Stimulated activated CD8-positive, alpha-beta memory T cell treated with anti-CD3 and anti-CD28 coated beads, Interleukin-7, amount 100 ng/mL, for 24 hours (primary cell): ENCODE data around the gene PPP1R3G.

Source experiments
- DNase-seq: peaks from one replicate; pipeline ENCODE4 v3.0.0-alpha.2; 2020; ENCODE audit warnings: low read depth

PPP1R3G gene

GRCh38 chr6:5072440-5072839, 12.7 kb upstream of the PPP1R3G start:
- DNase-seq: no peak

- no peak for DNase-seq
Observed at GRCh38 chr6:5073992-5074391, 11.1 kb upstream of the PPP1R3G start.

- no peak for DNase-seq
Observed at GRCh38 chr6:5076931-5077330, 8.2 kb upstream of the PPP1R3G start.

GRCh38 chr6:5078121-5078669, 6.9 kb upstream of the PPP1R3G start:
- DNase-seq: no peak

GRCh38 chr6:5079692-5080091, 5.4 kb upstream of the PPP1R3G start:
- no peak for DNase-seq

GRCh38 chr6:5080574-5080973, 4.6 kb upstream of the PPP1R3G start:
- DNase-seq: no peak

- DNase-seq: no peak
Observed at GRCh38 chr6:5081182-5081581, 4.0 kb upstream of the PPP1R3G start.

- DNase-seq: no peak
Observed at GRCh38 chr6:5081955-5082354, 3.2 kb upstream of the PPP1R3G start.

- DNase-seq: no peak
Observed at GRCh38 chr6:5082487-5083306, 2.4 kb upstream of the PPP1R3G start.

GRCh38 chr6:5083307-5083583, 1.9 kb upstream of the PPP1R3G start:
- DNase-seq: no peak

- no peak for DNase-seq
Observed at GRCh38 chr6:5083813-5084359, 1.3 kb upstream of the PPP1R3G start.

GRCh38 chr6:5084360-5084780, 771 bp upstream of the PPP1R3G start:
- no peak for DNase-seq

GRCh38 chr6:5085648-5086293, 630 bp downstream of the PPP1R3G start:
- no peak for DNase-seq

- DNase-seq: no peak
Observed at GRCh38 chr6:5086294-5086890, 1.3 kb downstream of the PPP1R3G start.

GRCh38 chr6:5087389-5087788, 2.2 kb downstream of the PPP1R3G start:
- DNase-seq: no peak

- DNase-seq: no peak
Observed at GRCh38 chr6:5088780-5089179, 3.6 kb downstream of the PPP1R3G start.

- DNase-seq: no peak
Observed at GRCh38 chr6:5089481-5090438, 4.6 kb downstream of the PPP1R3G start.

GRCh38 chr6:5090603-5091002, 5.5 kb downstream of the PPP1R3G start:
- no peak for DNase-seq

GRCh38 chr6:5091210-5092069, 6.3 kb downstream of the PPP1R3G start:
- DNase-seq: no peak

GRCh38 chr6:5093231-5094015, 8.3 kb downstream of the PPP1R3G start:
- no peak for DNase-seq
